ENCODE measurements around the gene FBF1.
A peak's percentile ranks its signal among the peaks of the same experiment; 100 is the strongest.

Gene FBF1

GRCh38 chr17:75885431-75885830 is 55.4 kb downstream of the FBF1 start:
- TF ChIP-seq CTCF (IDR thresholded peaks at IDR 0.05; ENCODE audit: borderline replicate concordance, control extremely low read depth, extremely low read depth, insufficient read depth, missing control alignments) = no peak
- no peak for DNase-seq (ENCODE audit: low spot score)
- in situ Hi-C loops (cut with MboI; ENCODE audit: low sequenced_read_pairs, unreplicated experiment) = no loop called here

GRCh38 chr17:75881678-75882454 is 59.0 kb downstream of the FBF1 start:
- no peak for TF ChIP-seq CTCF (IDR thresholded peaks at IDR 0.05; ENCODE audit: borderline replicate concordance, control extremely low read depth, extremely low read depth, insufficient read depth, missing control alignments)
- in situ Hi-C loops (cut with MboI; ENCODE audit: low sequenced_read_pairs, unreplicated experiment) = no loop called here
- no peak for DNase-seq (ENCODE audit: low spot score)

- no peak for DNase-seq (ENCODE audit: low spot score)
- in situ Hi-C loops (cut with MboI; ENCODE audit: low sequenced_read_pairs, unreplicated experiment) = no loop called here
- no peak for TF ChIP-seq CTCF (IDR thresholded peaks at IDR 0.05; ENCODE audit: borderline replicate concordance, control extremely low read depth, extremely low read depth, insufficient read depth, missing control alignments)
Measured at GRCh38 chr17:75880266-75880665, 60.6 kb downstream of the FBF1 start.

- peak; percentile 61 for DNase-seq (ENCODE audit: low spot score)
- in situ Hi-C loops (cut with MboI; ENCODE audit: low sequenced_read_pairs, unreplicated experiment) = no loop called here
- TF ChIP-seq CTCF (IDR thresholded peaks at IDR 0.05; ENCODE audit: borderline replicate concordance, control extremely low read depth, extremely low read depth, insufficient read depth, missing control alignments) = no peak
Measured at GRCh38 chr17:75878174-75878998, 62.5 kb downstream of the FBF1 start, which contains the start of gene TRIM47. TRIM47 (minus strand) TSS chr17:75878581; CDS start chr17:75878548, 33 bp downstream.

GRCh38 chr17:75877752-75878173 is 63.1 kb downstream of the FBF1 start:
- peak; percentile 54 for TF ChIP-seq CTCF (IDR thresholded peaks at IDR 0.05; ENCODE audit: borderline replicate concordance, control extremely low read depth, extremely low read depth, insufficient read depth, missing control alignments)
- in situ Hi-C loops (cut with MboI; ENCODE audit: low sequenced_read_pairs, unreplicated experiment) = no loop called here
- peak; percentile 77 for DNase-seq (ENCODE audit: low spot score)

GRCh38 chr17:75876938-75877751 is 63.7 kb downstream of the FBF1 start:
- in situ Hi-C loops (cut with MboI; ENCODE audit: low sequenced_read_pairs, unreplicated experiment) = no loop called here
- peak; percentile 12 for TF ChIP-seq CTCF (IDR thresholded peaks at IDR 0.05; ENCODE audit: borderline replicate concordance, control extremely low read depth, extremely low read depth, insufficient read depth, missing control alignments)
- DNase-seq (ENCODE audit: low spot score) = no peak

Measured in GM13976 (cell line).